Measurements from ENCODE around the gene KCNC3. TPM values are rescaled to one million over a fixed set of nuclear protein-coding genes. Genes with fewer than 3 reads are reported as not detected.

Gene KCNC3
- total RNA-seq, 1 donor from 2014 or later: not detected

- H3K4me3 Mint-ChIP-seq (ENCODE audit: unreplicated experiment): no peak overlapping the region
- H3K9me3 Mint-ChIP-seq (ENCODE audit: unreplicated experiment): peaks cover 35% of the 10 kb centered on the region
- no peak for DNase-seq (ENCODE audit: low spot score)
- no peaks in the 10 kb centered on the region for H3K4me1 Mint-ChIP-seq (ENCODE audit: unreplicated experiment)
- H3K27ac Mint-ChIP-seq (ENCODE audit: unreplicated experiment): no peak overlapping the region
- H3K36me3 Mint-ChIP-seq (ENCODE audit: low read depth, unreplicated experiment): peaks cover 17% of the 10 kb centered on the region
- peaks cover 16% of the 10 kb centered on the region for H3K27me3 Mint-ChIP-seq (ENCODE audit: unreplicated experiment)
- no peak for TF ChIP-seq CTCF (IDR thresholded peaks at IDR 0.05; ENCODE audit: unreplicated experiment)
These were observed 55.4 kb downstream of the KCNC3 start for GRCh38 chr19:50273821-50274220.

- no peak overlapping the region for H3K27ac Mint-ChIP-seq (ENCODE audit: unreplicated experiment)
- DNase-seq (ENCODE audit: low spot score): no peak
- no peaks in the 10 kb centered on the region for H3K4me1 Mint-ChIP-seq (ENCODE audit: unreplicated experiment)
- H3K27me3 Mint-ChIP-seq (ENCODE audit: unreplicated experiment): peaks cover 16% of the 10 kb centered on the region
- peaks cover 21% of the 10 kb centered on the region for H3K36me3 Mint-ChIP-seq (ENCODE audit: low read depth, unreplicated experiment)
- H3K9me3 Mint-ChIP-seq (ENCODE audit: unreplicated experiment): peaks cover 39% of the 10 kb centered on the region
- TF ChIP-seq CTCF (IDR thresholded peaks at IDR 0.05; ENCODE audit: unreplicated experiment): no peak
- H3K4me3 Mint-ChIP-seq (ENCODE audit: unreplicated experiment): peak overlapping the region; percentile 25
These were observed 56.8 kb downstream of the KCNC3 start for GRCh38 chr19:50272263-50272897.

GRCh38 chr19:50269653-50270052, 59.5 kb downstream of the KCNC3 start:
- H3K27ac Mint-ChIP-seq (ENCODE audit: unreplicated experiment): no peak overlapping the region

GRCh38 chr19:50268501-50268900, 60.7 kb downstream of the KCNC3 start:
- no peak for TF ChIP-seq CTCF (IDR thresholded peaks at IDR 0.05; ENCODE audit: unreplicated experiment)

More at GRCh38 chr19:50269653-50270052, 59.5 kb downstream of the KCNC3 start:
- H3K36me3 Mint-ChIP-seq (ENCODE audit: low read depth, unreplicated experiment): peaks cover 28% of the 10 kb centered on the region
- H3K4me1 Mint-ChIP-seq (ENCODE audit: unreplicated experiment): no peaks in the 10 kb centered on the region
- H3K9me3 Mint-ChIP-seq (ENCODE audit: unreplicated experiment): peaks cover 35% of the 10 kb centered on the region
- TF ChIP-seq CTCF (IDR thresholded peaks at IDR 0.05; ENCODE audit: unreplicated experiment): no peak
- DNase-seq (ENCODE audit: low spot score): no peak
- H3K27me3 Mint-ChIP-seq (ENCODE audit: unreplicated experiment): peaks cover 7% of the 10 kb centered on the region
- H3K4me3 Mint-ChIP-seq (ENCODE audit: unreplicated experiment): no peak overlapping the region

GRCh38 chr19:50268041-50268440, 61.1 kb downstream of the KCNC3 start:
- H3K4me1 Mint-ChIP-seq (ENCODE audit: unreplicated experiment): no peaks in the 10 kb centered on the region
- no peak overlapping the region for H3K27ac Mint-ChIP-seq (ENCODE audit: unreplicated experiment)
- no peak for DNase-seq (ENCODE audit: low spot score)
- H3K4me3 Mint-ChIP-seq (ENCODE audit: unreplicated experiment): no peak overlapping the region
- peaks cover 4% of the 10 kb centered on the region for H3K27me3 Mint-ChIP-seq (ENCODE audit: unreplicated experiment)
- peaks cover 28% of the 10 kb centered on the region for H3K36me3 Mint-ChIP-seq (ENCODE audit: low read depth, unreplicated experiment)
- H3K9me3 Mint-ChIP-seq (ENCODE audit: unreplicated experiment): peaks cover 37% of the 10 kb centered on the region
- no peak for TF ChIP-seq CTCF (IDR thresholded peaks at IDR 0.05; ENCODE audit: unreplicated experiment)

More at GRCh38 chr19:50268501-50268900, 60.7 kb downstream of the KCNC3 start:
- Mint-ChIP-seq H3K27ac (ENCODE audit: unreplicated experiment) (no peak overlapping the region), H3K9me3 (ENCODE audit: unreplicated experiment) (peaks cover 37% of the 10 kb centered on the region), H3K4me1 (ENCODE audit: unreplicated experiment) (no peaks in the 10 kb centered on the region), H3K36me3 (ENCODE audit: low read depth, unreplicated experiment) (peaks cover 28% of the 10 kb centered on the region), H3K4me3 (ENCODE audit: unreplicated experiment) (no peak overlapping the region), H3K27me3 (ENCODE audit: unreplicated experiment) (peaks cover 7% of the 10 kb centered on the region)
- DNase-seq (ENCODE audit: low spot score): no peak

All from endothelial cell (in vitro differentiated cells).